Measurements from ENCODE around the gene LRRC34. TPM values are rescaled to one million over a fixed set of nuclear protein-coding genes. Genes with fewer than 3 reads are reported as not detected.

The LRRC34 gene
- total and polyA plus RNA-seq, 2 of the 8 experiments (the other 6 are each of a cell fraction or from before 2014, with no cell fraction given) = 3.3 to 4.1 TPM

DNA sequence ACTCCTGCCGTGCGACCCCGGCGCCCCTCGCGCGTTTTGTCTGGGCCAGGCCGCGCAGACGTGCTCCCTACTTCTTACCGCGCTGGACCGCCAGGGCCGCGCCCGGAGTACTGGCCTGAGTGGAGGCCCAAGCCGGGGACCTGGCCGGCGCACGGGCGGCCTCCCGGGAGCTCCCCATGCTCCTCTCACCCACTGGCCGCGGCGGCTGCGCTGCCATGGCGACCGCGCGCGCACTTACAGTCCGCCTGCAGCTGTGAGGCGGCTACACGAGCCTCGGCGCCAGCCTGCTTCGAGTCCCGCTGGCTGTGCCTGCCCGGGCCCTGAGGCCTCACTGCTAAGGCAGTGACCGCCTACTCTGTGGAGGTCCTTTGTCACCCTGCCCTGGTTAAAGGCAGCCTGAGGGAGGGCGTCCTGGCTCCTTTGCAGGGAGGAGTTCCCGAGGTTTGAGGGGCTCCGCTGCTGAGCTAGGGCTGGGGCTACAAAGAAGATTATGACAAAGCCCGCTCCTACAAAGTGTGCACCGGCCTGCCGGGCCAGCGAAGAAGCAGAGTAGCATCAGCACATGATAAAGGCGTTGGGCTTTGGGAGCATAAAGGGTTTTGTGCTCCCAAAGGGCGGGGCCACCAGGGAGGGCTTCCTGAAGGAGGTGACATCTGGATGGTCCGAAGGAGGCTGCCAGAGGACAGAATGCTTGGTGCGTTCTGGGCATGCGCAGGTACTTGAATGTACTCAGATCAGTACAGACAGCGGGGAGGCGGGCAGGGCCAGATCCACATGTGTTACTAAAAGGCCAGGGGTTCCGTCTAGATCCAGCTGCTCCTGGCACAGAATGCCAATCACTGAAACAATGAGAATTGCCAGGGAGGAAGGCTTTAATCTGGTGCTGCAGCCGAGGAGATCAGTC, at the start of gene LRRC34, which contains the start of gene LRRIQ4 (continued):
- no peak for TF ChIP-seq EP300 (IDR thresholded peaks at IDR 0.05; ENCODE audit: borderline replicate concordance in 1 of 2, low read depth in 2 of 2, low read length in 2 of 2)
- TF ChIP-seq TBP (IDR thresholded peaks at IDR 0.05; ENCODE audit: low read depth, low read length) = peak; percentile 54
- TF ChIP-seq, protein P1, sequence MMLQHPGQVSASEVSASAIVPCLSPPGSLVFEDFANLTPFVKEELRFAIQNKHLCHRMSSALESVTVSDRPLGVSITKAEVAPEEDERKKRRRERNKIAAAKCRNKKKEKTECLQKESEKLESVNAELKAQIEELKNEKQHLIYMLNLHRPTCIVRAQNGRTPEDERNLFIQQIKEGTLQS (IDR thresholded peaks at IDR 0.05; ENCODE audit: insufficient read depth, low read depth, low read length) = no peak
- TF ChIP-seq SRF (IDR thresholded peaks at IDR 0.05; ENCODE audit: low read depth, low read length) = no peak
- peak in 1 of 2 experiments; percentile 71; a peak in 2 of 4 replicates for TF ChIP-seq SIN3A (conservative IDR thresholded peaks at IDR 0.05 in 1 of 2, IDR thresholded peaks at IDR 0.05 in 1 of 2; ENCODE audit: low read depth in 1 of 2, low read length in 2 of 2)
- TF ChIP-seq EGR1 (IDR thresholded peaks at IDR 0.05; ENCODE audit: borderline replicate concordance, low read depth, low read length) = no peak
- TF ChIP-seq POLR2AphosphoS5 (IDR thresholded peaks at IDR 0.05; ENCODE audit: low read depth, low read length) = peak; percentile 23; the same call in 1 of the 2 replicates
- no peak for TF ChIP-seq KDM1A (IDR thresholded peaks at IDR 0.05; ENCODE audit: borderline replicate concordance, low read length)
- no peak for TF ChIP-seq NANOG (IDR thresholded peaks at IDR 0.05; ENCODE audit: insufficient read depth, low read depth, low read length, poor library complexity, severe bottlenecking)
- no peak for TF ChIP-seq BRCA1 (IDR thresholded peaks at IDR 0.05; ENCODE audit: low read depth, low read length)
- TF ChIP-seq TAF1 (IDR thresholded peaks at IDR 0.05; ENCODE audit: low read depth, low read length) = no peak; the same call in 1 of the 2 replicates
- no peak; a peak in 1 of 3 replicates for TF ChIP-seq POLR2A (IDR thresholded peaks at IDR 0.05; ENCODE audit: control extremely low read depth in 1 of 2, low read depth in 2 of 2, low read length in 2 of 2)
- TF ChIP-seq KDM4A (IDR thresholded peaks at IDR 0.05; ENCODE audit: low read depth, low read length, severe bottlenecking) = peak; percentile 94

Measured in H1 (cell line).